LNCaP clone FGC (cell line): ENCODE data around the gene PDIA4.
"Not testable (repeated sequence)": the region's sequence is repeated elsewhere in the genome, so short reads cannot be mapped to it uniquely, and the experiment has no call there.

Source experiments
- DNase-seq: peaks from one replicate; pipeline ENCODE4 v3.0.0-alpha.2; 2011; ENCODE audit warnings: low read depth
- H3K4me3 ChIP-seq: 2 replicates; pipeline ENCODE4 v1.5.1; 2011; ENCODE audit warnings: mild to moderate bottlenecking, low read depth, low read length, control low read depth
- TF ChIP-seq, protein P1 (sequence below): IDR thresholded peaks from 2 replicates; pipeline ENCODE4 v1.5.1; 2012; ENCODE audit warnings: mild to moderate bottlenecking; ENCODE audit not compliant: control insufficient read depth, insufficient read depth; ENCODE audit errors: extremely low read depth

The PDIA4 gene

DNA sequence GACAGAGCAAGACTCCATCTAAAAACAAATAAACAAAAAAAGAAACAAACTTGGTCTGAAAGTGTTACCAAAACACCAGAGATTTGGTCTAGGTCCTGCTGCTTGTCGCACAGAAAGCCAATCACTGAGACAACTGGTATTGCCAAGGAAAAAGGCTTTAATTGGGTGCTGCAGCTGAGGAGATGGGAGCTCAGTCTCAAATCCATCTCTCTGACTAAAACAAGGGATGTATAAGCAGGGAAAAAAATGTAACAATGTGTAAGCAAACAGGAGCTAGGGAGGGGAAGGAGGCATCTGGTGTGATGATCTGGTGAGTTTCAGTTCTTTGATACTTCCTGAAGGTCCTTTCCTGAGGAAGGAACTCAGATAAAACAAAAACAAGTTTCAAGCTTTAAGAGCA, 8.4 kb upstream of the PDIA4 start:
- no peak overlapping the region for H3K4me3 ChIP-seq
- DNase-seq = no peak
- TF ChIP-seq, protein P1, sequence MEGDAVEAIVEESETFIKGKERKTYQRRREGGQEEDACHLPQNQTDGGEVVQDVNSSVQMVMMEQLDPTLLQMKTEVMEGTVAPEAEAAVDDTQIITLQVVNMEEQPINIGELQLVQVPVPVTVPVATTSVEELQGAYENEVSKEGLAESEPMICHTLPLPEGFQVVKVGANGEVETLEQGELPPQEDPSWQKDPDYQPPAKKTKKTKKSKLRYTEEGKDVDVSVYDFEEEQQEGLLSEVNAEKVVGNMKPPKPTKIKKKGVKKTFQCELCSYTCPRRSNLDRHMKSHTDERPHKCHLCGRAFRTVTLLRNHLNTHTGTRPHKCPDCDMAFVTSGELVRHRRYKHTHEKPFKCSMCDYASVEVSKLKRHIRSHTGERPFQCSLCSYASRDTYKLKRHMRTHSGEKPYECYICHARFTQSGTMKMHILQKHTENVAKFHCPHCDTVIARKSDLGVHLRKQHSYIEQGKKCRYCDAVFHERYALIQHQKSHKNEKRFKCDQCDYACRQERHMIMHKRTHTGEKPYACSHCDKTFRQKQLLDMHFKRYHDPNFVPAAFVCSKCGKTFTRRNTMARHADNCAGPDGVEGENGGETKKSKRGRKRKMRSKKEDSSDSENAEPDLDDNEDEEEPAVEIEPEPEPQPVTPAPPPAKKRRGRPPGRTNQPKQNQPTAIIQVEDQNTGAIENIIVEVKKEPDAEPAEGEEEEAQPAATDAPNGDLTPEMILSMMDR = no peak

DNA sequence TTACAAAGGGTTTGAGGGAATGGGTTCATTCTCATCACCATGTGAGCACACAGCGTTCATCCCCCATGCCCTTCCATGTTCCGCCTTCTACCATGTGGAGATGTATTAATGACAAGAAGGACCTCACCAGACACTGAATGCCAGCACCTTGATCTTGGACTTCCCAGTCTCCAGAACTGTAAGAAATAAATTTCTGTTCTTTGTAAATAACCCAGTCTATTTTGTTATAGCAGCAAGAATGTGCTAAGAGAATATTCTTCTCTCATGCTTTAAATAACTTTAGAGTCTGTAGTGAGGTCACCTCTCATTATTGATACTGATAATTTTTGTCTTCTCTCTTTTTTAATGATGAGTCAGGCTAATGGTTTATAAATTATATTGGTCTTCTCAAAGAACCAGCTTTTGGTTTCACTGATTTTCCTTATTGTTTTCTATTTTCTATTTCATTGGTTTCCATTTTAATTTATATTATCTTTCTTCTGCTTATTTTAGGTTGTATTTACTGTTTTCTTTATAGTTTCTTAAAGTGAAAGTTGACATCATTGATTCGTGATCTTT, 3.1 kb upstream of the PDIA4 start:
- no peak overlapping the region for H3K4me3 ChIP-seq
- TF ChIP-seq, protein P1 = no peak
- no peak for DNase-seq

GRCh38 chr7:149030439-149030838, 2.1 kb upstream of the PDIA4 start:
- H3K4me3 ChIP-seq, DNase-seq: not testable (repeated sequence)

GRCh38 chr7:149027611-149028345, 527 bp downstream of the PDIA4 start:
- TF ChIP-seq, protein P1 = no peak
- DNase-seq = no peak

GRCh38 chr7:149027055-149027454, 1.2 kb downstream of the PDIA4 start:
- no peak for DNase-seq
- TF ChIP-seq, protein P1 = no peak
- H3K4me3 ChIP-seq = peak overlapping the region; percentile 93

More at GRCh38 chr7:149027611-149028345, 527 bp downstream of the PDIA4 start:
- H3K4me3 ChIP-seq = peak overlapping the region; percentile 93

DNA sequence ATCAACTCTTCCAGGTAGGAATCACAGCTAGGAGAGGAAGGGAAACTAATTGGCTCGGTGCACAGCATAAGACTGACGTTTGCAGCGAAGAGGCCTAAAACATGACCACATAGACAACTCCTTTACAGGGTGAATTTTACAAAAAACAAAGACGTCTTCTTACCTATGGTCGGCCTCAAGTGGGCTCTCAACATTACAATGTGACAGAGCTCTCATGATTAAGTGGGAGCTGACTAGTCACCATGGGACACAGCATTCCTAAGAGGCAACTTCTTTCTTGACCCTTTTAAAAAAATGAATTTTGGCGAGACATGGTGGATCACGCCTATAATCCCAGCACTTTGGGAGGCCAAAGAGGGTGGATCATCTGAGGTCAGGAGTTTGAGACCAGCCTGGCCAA, 4.6 kb downstream of the PDIA4 start:
- no peak overlapping the region for H3K4me3 ChIP-seq
- TF ChIP-seq, protein P1 = no peak
- no peak for DNase-seq

- H3K4me3 ChIP-seq = no peak overlapping the region
- DNase-seq = no peak
- TF ChIP-seq, protein P1 = no peak
Measured at GRCh38 chr7:149022756-149023360, 5.4 kb downstream of the PDIA4 start.
